Adrenal gland (tissue), 12 donors: ENCODE data around the gene LDB3. TPM values are rescaled to one million over a fixed set of nuclear protein-coding genes. Genes with fewer than 3 reads are reported as not detected.

Experiments
- DNase-seq, 7 donors: peaks; one replicate each; pipeline ENCODE4 v3.0.0-alpha.2; 2019 to 2020
- H3K27ac ChIP-seq, 5 donors: fragments of 200-600 bp; sonication (generic) in 4 of 5; 1 replicate in 3 of 5; 2 replicates in 2 of 5; pipeline versions ENCODE4 v1.5.1 to v1.8.0; 2016 to 2020; ENCODE audit warnings: mild to moderate bottlenecking in 1 of 5
- H3K27me3 ChIP-seq: fragments of 200-600 bp; 2 replicates; pipeline ENCODE4 v1.8.0; 2021
- H3K36me3 ChIP-seq, 2 donors: fragments of 200-600 bp; replicated peaks in 1 of 2; 1 replicate in 1 of 2; 2 replicates in 1 of 2; pipeline versions ENCODE4 v1.5.1 to v1.8.0; 2018 to 2022
- H3K4me1 ChIP-seq, 2 donors: fragments of 200-600 bp; replicated peaks in 1 of 2; 1 replicate in 1 of 2; 2 replicates in 1 of 2; pipeline versions ENCODE4 v1.5.1 to v1.8.0; 2018 to 2021
- H3K4me3 ChIP-seq, 4 donors: fragments of 200-600 bp; sonication (generic) in 3 of 4; one replicate each; pipeline ENCODE4 v1.5.1; 2016 to 2018
- H3K9me3 ChIP-seq, 3 donors: fragments of 200-600 bp; sonication (generic) in 1 of 3; replicated peaks in 1 of 3; 1 replicate in 2 of 3; 2 replicates in 1 of 3; pipeline versions ENCODE4 v1.5.1 to v1.8.0; 2016 to 2021
- CTCF ChIP-seq, 6 experiments: fragments of 450-650 bp in 4 of 6; fragments of 200-600 bp in 2 of 6; sonication (generic) in 1 of 6; IDR thresholded peaks; 1 replicate in 5 of 6; 2 replicates in 1 of 6; pipeline versions ENCODE4 v1.5.1 to v1.8.0; 2016 to 2021; ENCODE audit warnings: antibody characterized with exemption in 6 of 6, mild to moderate bottlenecking in 2 of 6, moderate library complexity in 1 of 6
- POLR2A ChIP-seq, 2 donors: fragments of 450-650 bp; IDR thresholded peaks; one replicate each; pipeline ENCODE4 v1.6.1; 2017; ENCODE audit warnings: antibody characterized with exemption in 2 of 2, mild to moderate bottlenecking in 2 of 2, moderate library complexity in 1 of 2
- WGBS, 4 donors: extraction: QIAGEN DNeasy Blood & Tissue Kit in 2 of 4; methylation state at CpG; one replicate each; pipeline versions ENCODE4 v1.1.5 to v1.1.7; 2013 to 2017; 5-methylcytosine and 5-hydroxymethylcytosine counted together
- intact Hi-C, 2 donors: fragments of 100-400 bp; cut with DNase I; formaldehyde crosslinking; loops; one replicate each; pipeline versions ENCODE4 v1.14.1 to v1.15.0; 2022 to 2023
- polyA plus RNA-seq, 3 donors: library from polyadenylated mRNA; stranded (reverse); fragments of 200-250 nt in 2 of 3; fragments of 350-450 nt in 1 of 3; fragmentation: Illumina TruSeq in 1 of 3; extraction: RNeasy Lipid Tissue Mini Kit (QIAGEN cat#74804) in 1 of 3; gene quantifications; one replicate each; pipeline ENCODE4 v1.2.3, GENCODE V29; 2013 to 2014
- total RNA-seq, 9 donors: library from RNA; depleted of rRNA in 4 of 9; stranded (reverse); fragments of >200 nt in 4 of 9; fragments of 120-200 nt in 1 of 9; fragmentation: NEBNext Ultra II Directional in 1 of 9; extraction: Animal tissue kit (Norgen Biotek cat#: 25700) in 1 of 9; gene quantifications; one replicate each; pipeline versions ENCODE4 v1.1.0 to v1.2.4, GENCODE V29; 2013 to 2023
- donor health status: healthy with polysubstance abuse.
- donor health status: Bipolar disorder and iron deficiency.
- donor health status: DM: yes; HTN: yes; CAD: no.
- donor health status: DM: no; HTN: no; CAD: no.
- donor health status: DM: no; HTN: no; CAD: no.
- donor health status: DM: yes; HTN: yes; CAD: no.

LDB3 gene
- total and polyA plus RNA-seq, 12 donors: 0.14 to 2.7 (median 0.36) TPM

GRCh38 chr10:86785037-86785436 is 116.7 kb downstream of the LDB3 start:
- TF ChIP-seq POLR2A (IDR thresholded peaks at IDR 0.05): no peak
- TF ChIP-seq CTCF (IDR thresholded peaks at IDR 0.05): no peak
- Histone ChIP-seq H3K4me3 (no peak overlapping the region), H3K27me3 (no peaks in the 10 kb centered on the region), H3K9me3 (no peaks in the 10 kb centered on the region), H3K36me3 (no peaks in the 10 kb centered on the region), H3K27ac (no peak overlapping the region), H3K4me1 (peaks cover 0 to 20% of the 10 kb centered on the region in 2 donors)
- DNase-seq: no peak
- intact Hi-C loops: no loop called here
- WGBS, 4 donors: 90 to 96% (median 93%) methylated on average over 4 of the region's 4 CpGs

Other genes starting within 250 kb of the LDB3 start
- 10 to 100 TPM; 20.5 to 44.5 (median 31.6) TPM for gene WAPL, start 146.7 kb upstream of the LDB3 start, total RNA-seq
- 10 to 100 TPM; 11.1 to 32.9 (median 14.6) TPM for gene WAPL, start 146.7 kb upstream of the LDB3 start, polyA plus RNA-seq
- gene OPN4, start 14.0 kb upstream of the LDB3 start, total RNA-seq: 1 to 10 TPM in 1 of 9 donors, under 1 TPM in 2, not detected in 6; 0.28 to 1.2 (median 0.45) TPM
- under 1 TPM in 2 of 3 donors, not detected in 1; 0.29 to 0.30 TPM for gene OPN4, start 14.0 kb upstream of the LDB3 start, polyA plus RNA-seq
- 10 to 100 TPM; 21.2 to 55.9 (median 35.7) TPM for gene BMPR1A, start 88.1 kb downstream of the LDB3 start, total RNA-seq
- gene BMPR1A, start 88.1 kb downstream of the LDB3 start, polyA plus RNA-seq: 10 to 100 TPM in 1 of 3 donors, 1 to 10 TPM in 2; 4.4 to 22.3 (median 4.4) TPM